CD8-positive, alpha-beta memory T cell (primary cell): ENCODE results near the gene MYO15B. TPM values are rescaled to one million over a fixed set of nuclear protein-coding genes. Genes with fewer than 3 reads are reported as not detected.

Source experiments
- polyA plus RNA-seq: library from polyadenylated mRNA; unstranded; fragments of 300-500 nt; fragmentation: Illumina TruSeq; gene quantifications from one replicate; pipeline ENCODE4 v1.2.3, GENCODE V29; 2021
- total RNA-seq, 2 experiments: library from RNA; stranded (reverse); gene quantifications; one replicate each; pipeline ENCODE4 v1.2.3, GENCODE V29; 2021

Gene MYO15B
- total and polyA plus RNA-seq, 3 experiments from 2014 or later: 1.6 to 33.3 (median 26.1) TPM

Other genes starting within 250 kb of the MYO15B start
- 100 to 1,000 TPM; 180 to 189 TPM for gene GRB2, start 182.1 kb upstream of the MYO15B start, total RNA-seq
- 158 TPM for gene GRB2, start 182.1 kb upstream of the MYO15B start, polyA plus RNA-seq
- gene TMEM94, start 131.2 kb upstream of the MYO15B start, total RNA-seq: 10 to 100 TPM; 63.3 to 66.0 TPM
- gene TMEM94, start 131.2 kb upstream of the MYO15B start, polyA plus RNA-seq: 18.8 TPM
- gene CASKIN2, start 72.3 kb upstream of the MYO15B start, total RNA-seq: 10 to 100 TPM in 1 of 2 experiments, 1 to 10 TPM in 1; 6.9 to 11.1 TPM
- gene CASKIN2, start 72.3 kb upstream of the MYO15B start, polyA plus RNA-seq: 0.15 TPM
- gene TSEN54, start 71.3 kb upstream of the MYO15B start, total RNA-seq: 10 to 100 TPM; 49.7 to 56.9 TPM
- 152 TPM for gene TSEN54, start 71.3 kb upstream of the MYO15B start, polyA plus RNA-seq
- gene LLGL2, start 62.1 kb upstream of the MYO15B start, total RNA-seq: 10 to 100 TPM; 17.1 to 17.8 TPM
- gene LLGL2, start 62.1 kb upstream of the MYO15B start, polyA plus RNA-seq: 39.5 TPM
- under 1 TPM in 1 of 2 experiments, not detected in 1; 0.20 TPM for gene SMIM5, start 45.6 kb downstream of the MYO15B start, total RNA-seq
- 0.13 TPM for gene SMIM5, start 45.6 kb downstream of the MYO15B start, polyA plus RNA-seq
- gene RECQL5, start 79.4 kb downstream of the MYO15B start, total RNA-seq: 10 to 100 TPM; 28.5 to 30.3 TPM
- gene RECQL5, start 79.4 kb downstream of the MYO15B start, polyA plus RNA-seq: 16.0 TPM
- gene SAP30BP, start 79.5 kb downstream of the MYO15B start, total RNA-seq: 100 to 1,000 TPM in 1 of 2 experiments, 10 to 100 TPM in 1; 98.0 to 111 TPM
- gene SAP30BP, start 79.5 kb downstream of the MYO15B start, polyA plus RNA-seq: 87.5 TPM
- 1 to 10 TPM; 1.8 to 2.1 TPM for gene ITGB4, start 133.7 kb downstream of the MYO15B start, total RNA-seq
- gene ITGB4, start 133.7 kb downstream of the MYO15B start, polyA plus RNA-seq: 1.5 TPM
- gene GALK1, start 177.4 kb downstream of the MYO15B start, total RNA-seq: 10 to 100 TPM; 33.2 to 39.7 TPM
- gene GALK1, start 177.4 kb downstream of the MYO15B start, polyA plus RNA-seq: 19.7 TPM
- 10 to 100 TPM; 24.4 to 29.3 TPM for gene UNK, start 197.0 kb downstream of the MYO15B start, total RNA-seq
- 32.8 TPM for gene UNK, start 197.0 kb downstream of the MYO15B start, polyA plus RNA-seq